ENCODE results near the gene CACNA1S.

CACNA1S gene

DNA sequence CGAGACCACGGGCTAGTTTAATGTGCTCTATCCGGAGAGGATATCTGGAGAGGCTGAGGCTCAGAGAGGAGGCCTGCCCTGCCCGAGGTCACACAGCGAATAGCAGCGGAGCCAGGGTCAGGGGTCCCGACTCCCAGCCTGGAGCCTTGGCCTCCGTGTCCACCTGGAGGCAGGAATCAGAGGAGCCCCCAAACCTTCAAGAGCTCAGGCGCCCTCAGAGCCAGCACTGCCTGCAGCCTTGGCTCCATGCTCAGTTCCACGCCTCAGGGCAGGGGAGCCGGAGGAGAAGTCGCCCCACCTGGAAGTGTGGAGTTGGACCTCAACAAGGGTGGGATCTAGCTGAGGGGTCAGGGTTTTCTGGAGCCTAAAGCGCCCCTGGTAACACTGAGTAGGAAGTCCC is 16.7 kb upstream of the CACNA1S start:
- Histone ChIP-seq H3K27me3 (ENCODE audit: control insufficient read depth in 3 of 3, insufficient read depth in 3 of 3, low read depth in 1 of 3, low read length in 3 of 3) (peaks cover 0 to 27% (median 0%) of the 10 kb centered on the region in 3 experiments), H3K9ac (ENCODE audit: low read depth, low read length, poor library complexity) (no peak overlapping the region), H3K4ac (ENCODE audit: low read length) (no peak overlapping the region), H4K8ac (ENCODE audit: low read depth, low read length) (no peak overlapping the region), H2BK120ac (ENCODE audit: low read depth, low read length) (no peak overlapping the region), H4K91ac (ENCODE audit: low read depth, low read length, poor library complexity) (no peak overlapping the region), H2BK15ac (ENCODE audit: low read length) (no peak overlapping the region), H3K4me3 (ENCODE audit: low read length in 2 of 2) (no peak overlapping the region), H3K23ac (ENCODE audit: low read depth, low read length, poor library complexity) (no peak overlapping the region), H2AK5ac (ENCODE audit: low read depth, low read length) (no peak overlapping the region), H3K4me1 (ENCODE audit: control insufficient read depth in 2 of 2, insufficient read depth in 1 of 2, low read depth in 1 of 2, low read length in 2 of 2) (peaks cover 0 to 6% of the 10 kb centered on the region in 2 donors), H2BK5ac (ENCODE audit: low read length) (no peak overlapping the region), H3K14ac (ENCODE audit: low read length) (no peak overlapping the region), H3K79me1 (ENCODE audit: low read depth, low read length) (no peaks in the 10 kb centered on the region), H3K18ac (ENCODE audit: low read length) (peak overlapping the region; percentile 61), H3K4me2 (ENCODE audit: insufficient read depth, low read length, poor library complexity, severe bottlenecking) (no peak overlapping the region), H2AFZ (ENCODE audit: low read length) (no peak overlapping the region), H3K36me3 (replicated peaks in 1 of 2; ENCODE audit: control insufficient read depth in 2 of 2, insufficient read depth in 2 of 2, low read length in 2 of 2) (peaks cover 0 to under 1% of the 10 kb centered on the region in 2 donors), H3K9me3 (replicated peaks in 1 of 2; ENCODE audit: control insufficient read depth in 2 of 2, insufficient read depth in 1 of 2, low read depth in 1 of 2, low read length in 2 of 2) (no peaks in the 10 kb centered on the region), H3K27ac (replicated peaks; ENCODE audit: low read length) (no peak overlapping the region), H2BK12ac (ENCODE audit: low read length) (no peak overlapping the region)
- WGBS, 2 donors (ENCODE audit: extremely low coverage in 2 of 2, insufficient read length in 2 of 2, insufficient replicate concordance in 1 of 2) = no CpG with 5 or more reads among the region's 13 CpGs
- DNase-seq (ENCODE audit: low spot score) = no peak

DNA sequence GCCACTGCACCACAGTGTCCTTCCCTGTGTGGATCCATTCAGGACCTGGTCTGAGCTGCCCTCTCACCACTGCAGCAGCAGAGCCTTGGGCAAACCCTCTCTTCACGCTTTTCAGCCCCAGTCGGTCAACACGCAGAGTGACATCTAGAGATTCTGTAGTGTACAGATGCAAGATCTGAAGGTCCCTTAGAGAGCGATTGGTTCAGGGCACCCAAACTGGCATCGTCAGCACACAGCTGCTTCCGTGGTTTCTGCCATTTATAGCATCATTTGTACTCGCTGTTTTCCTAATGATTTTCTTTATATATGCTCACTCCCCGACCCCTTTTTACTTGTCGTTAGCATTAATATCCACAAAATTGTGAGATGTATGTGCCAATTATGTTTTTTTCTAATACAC is 16.2 kb upstream of the CACNA1S start:
- no CpG with 5 or more reads among the region's 9 CpGs for WGBS, 2 donors (ENCODE audit: extremely low coverage in 2 of 2, insufficient read length in 2 of 2, insufficient replicate concordance in 1 of 2)
- H2BK15ac ChIP-seq (ENCODE audit: low read length) = no peak overlapping the region
- H3K14ac ChIP-seq (ENCODE audit: low read length) = no peak overlapping the region
- H3K9me3 ChIP-seq (replicated peaks in 1 of 2; ENCODE audit: control insufficient read depth in 2 of 2, insufficient read depth in 1 of 2, low read depth in 1 of 2, low read length in 2 of 2) = no peaks in the 10 kb centered on the region
- H3K79me1 ChIP-seq (ENCODE audit: low read depth, low read length) = no peaks in the 10 kb centered on the region
- H3K23ac ChIP-seq (ENCODE audit: low read depth, low read length, poor library complexity) = peak overlapping the region; percentile 60
- no peak overlapping the region for H2BK120ac ChIP-seq (ENCODE audit: low read depth, low read length)
- H2AK5ac ChIP-seq (ENCODE audit: low read depth, low read length) = no peak overlapping the region
- H4K8ac ChIP-seq (ENCODE audit: low read depth, low read length) = no peak overlapping the region
- no peak overlapping the region for H2AFZ ChIP-seq (ENCODE audit: low read length)
- H4K91ac ChIP-seq (ENCODE audit: low read depth, low read length, poor library complexity) = no peak overlapping the region
- H3K18ac ChIP-seq (ENCODE audit: low read length) = no peak overlapping the region
- peaks cover 0 to 32% (median 0%) of the 10 kb centered on the region in 3 experiments for H3K27me3 ChIP-seq (ENCODE audit: control insufficient read depth in 3 of 3, insufficient read depth in 3 of 3, low read depth in 1 of 3, low read length in 3 of 3)
- no peak overlapping the region for H2BK5ac ChIP-seq (ENCODE audit: low read length)
- no peak overlapping the region for H3K4me2 ChIP-seq (ENCODE audit: insufficient read depth, low read length, poor library complexity, severe bottlenecking)
- no peak for DNase-seq (ENCODE audit: low spot score)
- no peak overlapping the region for H3K4ac ChIP-seq (ENCODE audit: low read length)
- H3K27ac ChIP-seq (replicated peaks; ENCODE audit: low read length) = no peak overlapping the region
- H3K4me1 ChIP-seq (ENCODE audit: control insufficient read depth in 2 of 2, insufficient read depth in 1 of 2, low read depth in 1 of 2, low read length in 2 of 2) = peaks cover 0 to 6% of the 10 kb centered on the region in 2 donors
- no peak overlapping the region for H3K4me3 ChIP-seq (ENCODE audit: low read length in 2 of 2)
- H3K9ac ChIP-seq (ENCODE audit: low read depth, low read length, poor library complexity) = no peak overlapping the region
- no peaks in the 10 kb centered on the region for H3K36me3 ChIP-seq (replicated peaks in 1 of 2; ENCODE audit: control insufficient read depth in 2 of 2, insufficient read depth in 2 of 2, low read length in 2 of 2)
- H2BK12ac ChIP-seq (ENCODE audit: low read length) = peak overlapping the region; percentile 43

GRCh38 chr1:201127755-201128455 is 15.7 kb upstream of the CACNA1S start:
- no peaks in the 10 kb centered on the region for H3K79me1 ChIP-seq (ENCODE audit: low read depth, low read length)
- peak overlapping the region; percentile 82 for H3K18ac ChIP-seq (ENCODE audit: low read length)
- no peaks in the 10 kb centered on the region for H3K36me3 ChIP-seq (replicated peaks in 1 of 2; ENCODE audit: control insufficient read depth in 2 of 2, insufficient read depth in 2 of 2, low read length in 2 of 2)
- no peak overlapping the region for H3K9ac ChIP-seq (ENCODE audit: low read depth, low read length, poor library complexity)
- no peak overlapping the region for H4K8ac ChIP-seq (ENCODE audit: low read depth, low read length)
- H3K14ac ChIP-seq (ENCODE audit: low read length) = peak overlapping the region; percentile 78
- no peak overlapping the region for H3K4ac ChIP-seq (ENCODE audit: low read length)
- H4K91ac ChIP-seq (ENCODE audit: low read depth, low read length, poor library complexity) = no peak overlapping the region
- no peaks in the 10 kb centered on the region for H3K9me3 ChIP-seq (replicated peaks in 1 of 2; ENCODE audit: control insufficient read depth in 2 of 2, insufficient read depth in 1 of 2, low read depth in 1 of 2, low read length in 2 of 2)
- H2BK5ac ChIP-seq (ENCODE audit: low read length) = no peak overlapping the region
- H2BK120ac ChIP-seq (ENCODE audit: low read depth, low read length) = no peak overlapping the region
- H3K4me3 ChIP-seq (ENCODE audit: low read length in 2 of 2) = no peak overlapping the region
- peak overlapping the region; percentile 43 for H2BK12ac ChIP-seq (ENCODE audit: low read length)
- no peak overlapping the region for H2AFZ ChIP-seq (ENCODE audit: low read length)
- no peak for DNase-seq (ENCODE audit: low spot score)
- no peak overlapping the region for H2BK15ac ChIP-seq (ENCODE audit: low read length)
- peaks cover 0 to 38% (median 0%) of the 10 kb centered on the region in 3 experiments for H3K27me3 ChIP-seq (ENCODE audit: control insufficient read depth in 3 of 3, insufficient read depth in 3 of 3, low read depth in 1 of 3, low read length in 3 of 3)
- H2AK5ac ChIP-seq (ENCODE audit: low read depth, low read length) = peak overlapping the region; percentile 96
- peak overlapping the region; percentile 60 for H3K23ac ChIP-seq (ENCODE audit: low read depth, low read length, poor library complexity)
- peaks cover 0 to 6% of the 10 kb centered on the region in 2 donors for H3K4me1 ChIP-seq (ENCODE audit: control insufficient read depth in 2 of 2, insufficient read depth in 1 of 2, low read depth in 1 of 2, low read length in 2 of 2)
- H3K4me2 ChIP-seq (ENCODE audit: insufficient read depth, low read length, poor library complexity, severe bottlenecking) = no peak overlapping the region
- no peak overlapping the region for H3K27ac ChIP-seq (replicated peaks; ENCODE audit: low read length)
- no CpG with 5 or more reads among the region's 17 CpGs for WGBS, 2 donors (ENCODE audit: extremely low coverage in 2 of 2, insufficient read length in 2 of 2, insufficient replicate concordance in 1 of 2)

- H2BK15ac ChIP-seq (ENCODE audit: low read length) = no peak within 1 kb of the TSS
- H3K9ac ChIP-seq (ENCODE audit: low read depth, low read length, poor library complexity) = no peak within 1 kb of the TSS
- no CpG with 5 or more reads among the region's 24 CpGs for WGBS, 2 donors (ENCODE audit: extremely low coverage in 2 of 2, insufficient read length in 2 of 2, insufficient replicate concordance in 1 of 2)
- peak within 1 kb of the TSS; percentile 78 for H3K14ac ChIP-seq (ENCODE audit: low read length)
- no peak within 1 kb of the TSS for H3K23ac ChIP-seq (ENCODE audit: low read depth, low read length, poor library complexity)
- no peak within 1 kb of the TSS for H4K91ac ChIP-seq (ENCODE audit: low read depth, low read length, poor library complexity)
- no peak within 1 kb of the TSS for H2BK5ac ChIP-seq (ENCODE audit: low read length)
- no peak for DNase-seq (ENCODE audit: low spot score)
- H2BK12ac ChIP-seq (ENCODE audit: low read length) = no peak within 1 kb of the TSS
- H3K27me3 ChIP-seq (ENCODE audit: control insufficient read depth in 3 of 3, insufficient read depth in 3 of 3, low read depth in 1 of 3, low read length in 3 of 3) = peaks cover 0 to 46% (median 0%) of the 10 kb centered on the region in 3 experiments
- H3K4me3 ChIP-seq (ENCODE audit: low read length in 2 of 2) = peak within 1 kb of the TSS in 1 of 2 donors; percentile 53
- H3K18ac ChIP-seq (ENCODE audit: low read length) = peak within 1 kb of the TSS; percentile 82
- no peaks in the 10 kb centered on the region for H3K9me3 ChIP-seq (replicated peaks in 1 of 2; ENCODE audit: control insufficient read depth in 2 of 2, insufficient read depth in 1 of 2, low read depth in 1 of 2, low read length in 2 of 2)
- H3K4me1 ChIP-seq (ENCODE audit: control insufficient read depth in 2 of 2, insufficient read depth in 1 of 2, low read depth in 1 of 2, low read length in 2 of 2) = peaks cover 0 to 6% of the 10 kb centered on the region in 2 donors
- H2AK5ac ChIP-seq (ENCODE audit: low read depth, low read length) = peak within 1 kb of the TSS; percentile 96
- H3K36me3 ChIP-seq (replicated peaks in 1 of 2; ENCODE audit: control insufficient read depth in 2 of 2, insufficient read depth in 2 of 2, low read length in 2 of 2) = no peaks in the 10 kb centered on the region
- no peak within 1 kb of the TSS for H3K4ac ChIP-seq (ENCODE audit: low read length)
- no peak within 1 kb of the TSS for H4K8ac ChIP-seq (ENCODE audit: low read depth, low read length)
- H2BK120ac ChIP-seq (ENCODE audit: low read depth, low read length) = no peak within 1 kb of the TSS
- H3K4me2 ChIP-seq (ENCODE audit: insufficient read depth, low read length, poor library complexity, severe bottlenecking) = no peak within 1 kb of the TSS
- H2AFZ ChIP-seq (ENCODE audit: low read length) = no peak within 1 kb of the TSS
- no peaks in the 10 kb centered on the region for H3K79me1 ChIP-seq (ENCODE audit: low read depth, low read length)
- no peak within 1 kb of the TSS for H3K27ac ChIP-seq (replicated peaks; ENCODE audit: low read length)
Measured at GRCh38 chr1:201126832-201127754, 14.9 kb upstream of the CACNA1S start, which contains the start of gene ASCL5. ASCL5 (minus strand) TSS chr1:201127184; CDS start chr1:201115372, 11,812 bp downstream.

Data from neuronal stem cell (in vitro differentiated cells).